GM12872 (cell line): Measurements from ENCODE around the gene MAPK7.

Experiments
- TF ChIP-seq, protein P1 (sequence below): IDR thresholded peaks from 3 replicates; pipeline ENCODE4 v1.5.1; 2011; ENCODE audit warnings: low read depth, mild to moderate bottlenecking, low read length, moderate library complexity; ENCODE audit not compliant: insufficient read depth

The MAPK7 gene

DNA sequence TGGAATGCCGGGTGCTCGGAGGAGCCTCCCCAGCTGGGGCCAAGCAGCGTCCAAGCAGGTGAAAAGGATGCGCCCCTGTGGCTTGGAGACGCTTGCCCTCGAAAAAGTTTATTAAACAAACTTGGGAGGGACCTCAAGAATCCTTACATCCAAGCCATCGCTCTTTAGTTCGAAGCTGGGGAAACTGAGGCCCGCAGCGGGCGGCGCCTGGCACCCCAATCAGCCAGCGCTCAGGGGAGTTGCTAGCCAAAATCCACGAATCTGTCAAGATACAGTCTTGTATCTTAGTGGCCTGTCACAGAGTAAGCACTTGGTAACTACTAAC, 15.2 kb upstream of the MAPK7 start:
- TF ChIP-seq, protein P1, sequence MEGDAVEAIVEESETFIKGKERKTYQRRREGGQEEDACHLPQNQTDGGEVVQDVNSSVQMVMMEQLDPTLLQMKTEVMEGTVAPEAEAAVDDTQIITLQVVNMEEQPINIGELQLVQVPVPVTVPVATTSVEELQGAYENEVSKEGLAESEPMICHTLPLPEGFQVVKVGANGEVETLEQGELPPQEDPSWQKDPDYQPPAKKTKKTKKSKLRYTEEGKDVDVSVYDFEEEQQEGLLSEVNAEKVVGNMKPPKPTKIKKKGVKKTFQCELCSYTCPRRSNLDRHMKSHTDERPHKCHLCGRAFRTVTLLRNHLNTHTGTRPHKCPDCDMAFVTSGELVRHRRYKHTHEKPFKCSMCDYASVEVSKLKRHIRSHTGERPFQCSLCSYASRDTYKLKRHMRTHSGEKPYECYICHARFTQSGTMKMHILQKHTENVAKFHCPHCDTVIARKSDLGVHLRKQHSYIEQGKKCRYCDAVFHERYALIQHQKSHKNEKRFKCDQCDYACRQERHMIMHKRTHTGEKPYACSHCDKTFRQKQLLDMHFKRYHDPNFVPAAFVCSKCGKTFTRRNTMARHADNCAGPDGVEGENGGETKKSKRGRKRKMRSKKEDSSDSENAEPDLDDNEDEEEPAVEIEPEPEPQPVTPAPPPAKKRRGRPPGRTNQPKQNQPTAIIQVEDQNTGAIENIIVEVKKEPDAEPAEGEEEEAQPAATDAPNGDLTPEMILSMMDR, result no peak

DNA sequence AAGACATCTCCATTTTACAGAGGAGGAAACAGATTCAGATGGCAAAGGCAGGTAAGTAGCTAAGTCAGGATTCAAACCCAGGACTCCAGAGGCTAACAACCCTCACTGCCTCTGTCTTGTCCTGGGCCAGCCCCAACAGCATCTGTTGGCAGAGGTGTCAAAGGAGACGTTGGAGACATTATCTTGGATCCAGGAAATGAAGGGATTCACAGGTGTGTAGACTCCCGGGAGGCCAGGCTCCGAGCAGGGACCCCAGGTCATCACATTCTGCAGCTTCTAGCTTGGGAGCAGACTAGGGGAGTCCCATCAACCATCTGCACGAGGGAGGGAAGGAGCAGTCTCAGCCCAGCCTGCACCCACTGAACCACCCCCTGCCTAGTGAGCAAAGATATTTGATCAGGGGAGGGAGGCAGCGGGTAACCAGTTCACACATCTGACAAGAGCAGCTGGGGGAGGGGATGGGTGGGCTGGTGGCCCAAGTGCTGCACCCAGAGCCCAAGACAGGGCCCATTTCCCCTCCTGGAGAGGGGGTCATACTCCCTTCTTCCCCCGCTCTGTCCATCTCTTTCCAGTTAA, 14.8 kb upstream of the MAPK7 start:
- TF ChIP-seq, protein P1, result no peak

DNA sequence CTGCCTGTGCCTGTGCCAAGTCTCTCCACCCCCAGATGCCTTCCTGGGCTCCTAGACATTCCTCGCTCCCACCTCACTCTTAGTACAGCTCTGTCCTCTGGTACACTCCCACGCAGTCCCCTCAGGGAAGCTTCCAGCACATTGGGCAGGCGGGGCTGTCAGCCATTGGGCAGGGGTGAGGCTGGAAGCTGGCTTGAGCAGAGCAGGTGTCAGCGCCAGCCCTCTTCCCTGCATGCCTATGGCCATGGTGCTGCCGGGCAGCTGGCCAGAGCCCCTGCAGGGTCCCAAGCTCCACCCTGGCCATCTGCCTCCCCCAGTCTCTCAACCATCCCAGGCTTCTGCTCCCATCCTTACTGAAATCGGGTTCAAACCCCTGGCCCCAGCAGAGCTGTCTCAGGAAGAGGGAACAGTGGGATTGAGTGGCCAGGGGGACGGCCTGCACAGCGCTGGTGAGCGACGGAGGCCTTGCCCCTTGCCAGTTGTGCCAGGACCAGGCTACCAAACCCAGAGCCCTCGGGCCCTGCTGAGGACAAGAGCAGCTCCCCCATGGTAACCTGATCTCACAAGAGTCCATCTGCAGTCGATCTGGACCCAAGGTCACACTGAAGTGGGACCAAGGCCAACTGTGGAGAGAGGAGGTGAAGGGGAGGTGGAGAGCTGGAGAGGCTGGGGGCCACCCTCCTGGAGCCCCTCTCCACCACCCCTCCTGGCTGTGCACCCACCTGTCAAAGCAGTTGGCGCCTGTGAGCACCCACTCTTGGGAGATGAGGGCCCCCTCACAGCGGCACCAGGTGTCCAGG, 13.4 kb upstream of the MAPK7 start:
- TF ChIP-seq, protein P1, result no peak

DNA sequence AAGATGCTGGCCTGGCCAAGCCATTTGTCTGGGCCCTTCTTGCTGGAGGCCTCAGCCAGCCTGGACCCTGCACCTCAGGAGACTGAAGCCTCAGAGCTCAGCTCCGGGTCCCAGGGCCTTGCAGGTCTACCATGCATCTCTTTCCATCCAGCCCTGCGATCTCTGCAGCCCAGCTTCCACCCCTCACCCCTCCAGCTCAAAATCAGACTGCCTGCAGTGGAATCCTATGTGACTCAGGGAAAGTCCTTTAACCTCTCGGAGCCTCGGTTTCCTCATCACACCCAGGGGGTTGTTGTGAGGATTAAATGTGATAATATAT, 12.8 kb upstream of the MAPK7 start:
- TF ChIP-seq, protein P1, result no peak

DNA sequence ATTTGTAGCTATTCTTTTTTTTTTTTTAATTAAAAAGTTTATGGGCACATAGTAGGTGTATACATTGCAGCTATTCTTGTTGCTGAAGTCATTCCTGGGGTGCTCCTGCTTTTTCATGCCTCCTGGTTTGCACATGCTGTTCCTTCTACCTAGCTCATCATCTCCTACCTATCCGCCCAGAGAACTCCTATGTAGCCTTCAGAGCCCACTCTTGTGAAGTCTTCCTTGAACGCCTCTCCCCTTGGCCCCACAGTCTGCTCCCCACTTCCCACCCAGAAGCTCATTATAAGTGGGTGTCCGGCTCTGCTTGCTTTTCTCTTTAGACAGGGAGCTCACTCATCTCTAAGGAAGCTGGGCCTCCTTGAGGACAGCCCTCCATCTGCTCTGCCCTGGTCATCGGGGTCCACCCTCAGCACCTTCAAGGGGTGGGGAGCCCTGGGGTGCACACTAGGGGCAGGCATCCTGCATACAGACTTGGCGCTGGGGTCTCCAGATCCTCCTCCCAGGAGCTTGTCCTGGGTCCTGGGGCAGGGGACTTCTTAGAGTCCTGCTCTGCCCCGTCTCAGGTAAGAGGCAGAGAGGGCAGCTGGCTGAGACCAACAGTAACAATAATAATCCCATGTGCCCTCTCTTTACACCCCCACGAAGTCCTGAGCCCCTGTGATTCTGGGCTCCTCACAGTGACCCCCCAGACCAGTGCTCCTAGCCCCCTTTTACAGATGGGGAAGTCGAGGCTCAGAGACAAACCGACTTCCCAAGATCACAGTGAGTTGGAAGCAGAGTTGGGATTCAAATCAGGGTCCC, 12.3 kb upstream of the MAPK7 start:
- TF ChIP-seq, protein P1, result no peak

DNA sequence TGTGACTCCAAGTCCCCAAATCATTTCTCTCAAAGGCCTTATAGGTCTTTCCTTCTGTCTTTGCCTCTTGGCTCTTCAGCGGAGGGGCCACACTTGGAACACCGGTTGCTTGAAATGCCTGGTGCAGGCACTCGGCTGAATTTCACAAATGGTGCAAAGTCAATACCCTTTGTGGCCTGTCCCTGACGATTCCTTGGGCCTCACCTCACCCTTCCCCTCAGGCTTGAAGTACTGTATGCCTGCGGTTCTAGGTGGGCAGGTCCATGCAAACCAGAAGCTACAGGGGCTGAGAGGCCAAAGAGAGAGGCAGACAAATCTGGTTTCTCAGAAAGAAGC, 11.7 kb upstream of the MAPK7 start:
- TF ChIP-seq, protein P1, result no peak

DNA sequence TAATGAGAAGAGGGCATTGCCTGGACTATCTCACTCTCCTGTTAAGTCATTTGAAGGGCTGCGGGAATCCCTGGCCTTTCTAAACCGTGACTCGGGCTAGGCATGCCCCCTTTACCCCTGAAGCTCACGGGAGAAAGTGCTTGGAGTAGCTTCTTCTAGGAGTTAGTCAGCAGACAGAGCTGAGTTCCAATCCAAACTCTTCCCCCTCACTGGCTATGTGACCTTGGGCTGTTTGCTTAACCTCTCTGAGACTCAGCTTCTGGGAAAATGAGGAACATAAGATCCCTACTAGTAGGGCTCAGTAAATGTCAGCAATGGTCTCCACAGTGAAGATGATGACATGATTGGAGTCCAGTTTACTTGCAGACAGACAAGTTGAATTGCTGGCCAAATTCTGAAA, 10.1 kb upstream of the MAPK7 start:
- TF ChIP-seq, protein P1, result no peak
